HepG2 (cell line): ENCODE measurements around the gene RRP9. TPM values are rescaled to one million over a fixed set of nuclear protein-coding genes. Genes with fewer than 3 reads are reported as not detected.

ENCODE experiments used
- ATAC-seq: fragments of 200-7000 bp; cut with Tn5 transposase; 3 replicates; pipeline ENCODE4 v1.9.1; 2020; ENCODE audit warnings: mild to moderate bottlenecking, moderate library complexity
- BruUV-seq: library from RNA; stranded (reverse); fragments of 400-500 nt; replicated peaks from 2 replicates; lab custom pipeline; 2021; lab: Mats Ljungman, UMichigan
- CTCF ChIA-PET: fragments of 300-600 bp; formaldehyde crosslinking; extraction: SDS; loops from one replicate; lab custom pipeline; 2021; ENCODE audit warnings: low total read pairs, inconsistent platforms, low intra/inter-chr PET ratio; lab: Yijun Ruan, JAX
- POLR2A ChIA-PET: fragments of 350-600 bp; sonication (Branson Sonifier 250); formaldehyde crosslinking; loops from one replicate; lab custom pipeline; 2020; ENCODE audit warnings: antibody characterized with exemption, inconsistent platforms; lab: Yijun Ruan, JAX
- DNase-seq: peaks from one replicate; pipeline ENCODE4 v3.0.0-alpha.2; 2015; ENCODE audit warnings: low spot score
- FAIRE-seq: peaks from 3 replicates; lab custom pipeline; 2011; peaks lifted over from hg19 to GRCh38; lab: Jason Lieb, UNC
- H2AFZ ChIP-seq: one replicate; pipeline ENCODE4 v1.6.1; 2011; ENCODE audit warnings: low read length, inconsistent platforms
- H3K27ac ChIP-seq: fragments of 300-600 bp; 3 replicates; pipeline ENCODE4 v1.8.0; 2011; ENCODE audit warnings: mixed run types, mild to moderate bottlenecking, mixed read lengths, low read length, inconsistent platforms; ENCODE audit not compliant: insufficient read depth; ENCODE audit errors: extremely low read length
- H3K27me3 ChIP-seq, 2 experiments: fragments of 200-600 bp in 1 of 2; 2 replicates in 1 of 2; 3 replicates in 1 of 2; pipeline versions ENCODE4 v1.6.0 to v1.8.0; 2011; ENCODE audit warnings: low read length in 2 of 2, mild to moderate bottlenecking in 2 of 2, moderate library complexity in 2 of 2, inconsistent platforms in 1 of 2; ENCODE audit not compliant: insufficient read depth in 2 of 2, control insufficient read depth in 1 of 2
- H3K36me3 ChIP-seq, 2 experiments: fragments of 200-600 bp in 1 of 2; replicated peaks in 1 of 2; 2 replicates in 1 of 2; 3 replicates in 1 of 2; pipeline versions ENCODE4 v1.5.1 to v1.8.0; 2011; ENCODE audit warnings: low read length in 2 of 2, inconsistent platforms in 1 of 2; ENCODE audit not compliant: insufficient read depth in 2 of 2, control insufficient read depth in 1 of 2
- H3K4me1 ChIP-seq: 2 replicates; pipeline ENCODE4 v1.5.1; 2012; ENCODE audit warnings: low read length, inconsistent platforms; ENCODE audit not compliant: insufficient read depth
- H3K4me2 ChIP-seq: 2 replicates; pipeline ENCODE4 v1.6.0; 2011; ENCODE audit warnings: low read depth, low read length, inconsistent platforms
- H3K4me3 ChIP-seq, 3 experiments: fragments of 200-600 bp in 1 of 3; sonication (generic), shearing (Covaris generic) in 1 of 3; replicated peaks in 1 of 3; 2 replicates each; pipeline ENCODE4 v1.5.1; 2011 to 2016; ENCODE audit warnings: low read length in 3 of 3, inconsistent platforms in 2 of 3, low read depth in 2 of 3, mild to moderate bottlenecking in 2 of 3, control low read depth in 1 of 3, mixed read lengths in 1 of 3; ENCODE audit not compliant: insufficient read depth in 1 of 3
- H3K79me2 ChIP-seq: one replicate; pipeline ENCODE4 v1.6.1; 2011; ENCODE audit warnings: low read length, inconsistent platforms; ENCODE audit not compliant: insufficient read depth
- H3K9ac ChIP-seq: 2 replicates; pipeline ENCODE4 v1.6.0; 2011; ENCODE audit warnings: mild to moderate bottlenecking, low read depth, low read length, inconsistent platforms; ENCODE audit not compliant: insufficient read depth
- H3K9me3 ChIP-seq: 2 replicates; pipeline ENCODE4 v1.5.1; 2012; ENCODE audit warnings: mild to moderate bottlenecking, low read length
- H4K20me1 ChIP-seq: 2 replicates; pipeline ENCODE4 v1.6.0; 2011; ENCODE audit warnings: inconsistent platforms, mild to moderate bottlenecking, low read length, moderate library complexity; ENCODE audit not compliant: insufficient read depth
- ATF2 ChIP-seq: sonication (generic); formaldehyde crosslinking; IDR thresholded peaks from 2 replicates; pipeline ENCODE4 v1.4.0; 2020; ENCODE audit warnings: missing genetic modification reagents
- CBFB ChIP-seq: sonication (generic); formaldehyde crosslinking; IDR thresholded peaks from 2 replicates; pipeline ENCODE4 v1.4.0; 2020; ENCODE audit warnings: missing genetic modification reagents
- KDM2A ChIP-seq: sonication (generic); formaldehyde crosslinking; IDR thresholded peaks from 2 replicates; pipeline ENCODE4 v1.4.0; 2020; ENCODE audit warnings: low read depth, missing genetic modification reagents, borderline replicate concordance
- RCOR2 ChIP-seq: IDR thresholded peaks from 2 replicates; pipeline ENCODE4 v1.6.1; 2016; ENCODE audit warnings: missing biosample characterization, missing genetic modification reagents
- THAP11 ChIP-seq: IDR thresholded peaks from 2 replicates; pipeline ENCODE4 v1.6.1; 2016; ENCODE audit warnings: missing biosample characterization, missing genetic modification reagents
- ZBTB21 ChIP-seq: sonication (generic); formaldehyde crosslinking; IDR thresholded peaks from 2 replicates; pipeline ENCODE4 v1.4.0; 2020; ENCODE audit warnings: missing genetic modification reagents
- ZBTB49 ChIP-seq: sonication (generic); formaldehyde crosslinking; IDR thresholded peaks from 2 replicates; pipeline ENCODE4 v1.4.0; 2020; ENCODE audit warnings: missing genetic modification reagents, borderline replicate concordance
- ZFP82 ChIP-seq: sonication (generic); formaldehyde crosslinking; IDR thresholded peaks from 2 replicates; pipeline ENCODE4 v1.5.1; 2020; ENCODE audit warnings: mild to moderate bottlenecking, missing genetic modification reagents, borderline replicate concordance
- ZNF331 ChIP-seq: sonication (generic); formaldehyde crosslinking; IDR thresholded peaks from 2 replicates; pipeline ENCODE4 v1.4.0; 2020; ENCODE audit warnings: missing genetic modification reagents
- ZNF350 ChIP-seq: sonication (generic); formaldehyde crosslinking; IDR thresholded peaks from 2 replicates; pipeline ENCODE4 v1.4.0; 2020; ENCODE audit warnings: mild to moderate bottlenecking, low read depth, missing genetic modification reagents, borderline replicate concordance
- ZNF605 ChIP-seq: sonication (generic); formaldehyde crosslinking; IDR thresholded peaks from 2 replicates; pipeline ENCODE4 v1.8.0; 2022; ENCODE audit warnings: mild to moderate bottlenecking, missing genetic modification reagents
- ZNF678 ChIP-seq: sonication (generic); formaldehyde crosslinking; IDR thresholded peaks from 2 replicates; pipeline ENCODE4 v1.4.0; 2020; ENCODE audit warnings: mild to moderate bottlenecking, missing genetic modification reagents
- ZNF746 ChIP-seq: sonication (generic); formaldehyde crosslinking; IDR thresholded peaks from 2 replicates; pipeline ENCODE4 v1.8.0; 2022; ENCODE audit warnings: mild to moderate bottlenecking, missing genetic modification reagents
- ZNF790 ChIP-seq: sonication (generic); formaldehyde crosslinking; IDR thresholded peaks from 2 replicates; pipeline ENCODE4 v1.8.0; 2022; ENCODE audit warnings: missing genetic modification reagents, mild to moderate bottlenecking, borderline replicate concordance
- WGBS: methylation state at CpG from one replicate; pipeline ENCODE4 v1.1.6; 2017; ENCODE audit warnings: low lambda C conversion rate; 5-methylcytosine and 5-hydroxymethylcytosine counted together
- in situ Hi-C: cut with HindIII; loops from 2 replicates; pipeline ENCODE4 v1.10.0; 2017; ENCODE audit warnings: low pct_unique_long_range_greater_than_20kb; ENCODE audit not compliant: extremely low pct_ligation_motif_present
- intact Hi-C: fragments of 100-400 bp; cut with micrococcal nuclease; formaldehyde crosslinking; loops from one replicate; pipeline ENCODE4 v1.10.0; 2022; ENCODE audit not compliant: unreplicated experiment
- polyA plus RNA-seq, 8 experiments: library from polyadenylated mRNA; depleted of rRNA in 3 of 8; stranded (reverse) in 7 of 8; unstranded in 1 of 8; fragments of >200 nt; fragmentation: Illumina TruSeq in 4 of 8; extraction: Trizol in 4 of 8; gene quantifications; 2 replicates each; pipeline versions ENCODE4 v1.2.1 to v1.2.3, GENCODE V29; 2011 to 2016; ENCODE audit warnings: low read depth in 4 of 8, missing spikeins in 1 of 8, mixed read lengths in 1 of 8; ENCODE audit not compliant: insufficient read depth in 1 of 8
- total RNA-seq, 5 experiments: library from RNA; depleted of rRNA; stranded (reverse); fragments of >200 nt; fragmentation: Illumina TruSeq; extraction: Trizol; gene quantifications; 2 replicates each; pipeline ENCODE4 v1.2.3, GENCODE V29; 2016; ENCODE audit warnings: low read depth in 1 of 5

Gene RRP9
- total and polyA plus RNA-seq, 2 of the 13 experiments (the other 11 are each of a cell fraction or from before 2014, with no cell fraction given): 14.8 to 44.0 TPM

- 0 out of 2 replicates have a peak, but pooled peaks have one; percentile 19 for TF ChIP-seq ZNF790
- TF ChIP-seq RCOR2 (CRISPR knock-in tag): no peak
Measured at GRCh38 chr3:51975852-51976549, 34.3 kb upstream of the RRP9 start (continued).

GRCh38 chr3:51974963-51975851 is 33.5 kb upstream of the RRP9 start, which contains the start of gene ABHD14A:
Gene ABHD14A, plus strand, starts transcription at chr3:51975064. Its CDS starts 72 bp downstream, at chr3:51975136.
- BruUV-seq: no TSS peak
- H3K27ac ChIP-seq: peak within 1 kb of the TSS; percentile 97
- peak within 1 kb of the TSS; percentile 75 to 82 (median 77) for H3K4me3 ChIP-seq
- peak within 1 kb of the TSS; percentile 99 for H3K4me2 ChIP-seq
- ChIA-PET POLR2A (interaction anchor here (0.6 to 5.5 kb wide), 8 partner anchors 9 to 81 kb away, joined by 3 to 173 read pairs (median 8); partner anchors contain the start of genes ACY1, DUSP7, PARP3 and RPL29), CTCF (interaction anchor here (1.8 to 3.5 kb wide), 2 partner anchors 8 to 33 kb away, joined by 12 to 34 read pairs; partner anchors contain the start of genes ACY1, PARP3 and RRP9)
- in situ Hi-C loops (no loop called here), intact Hi-C loops (loop anchor here (1.0 kb wide), 1 partner anchor 33 kb away; the partner anchor contains the start of gene PARP3)
- H3K36me3 ChIP-seq: peaks cover 2 to 5% of the 10 kb centered on the region in 2 experiments; a peak in 1 of 5 replicates
- peaks cover 11% of the 10 kb centered on the region for H3K79me2 ChIP-seq
- peak within 1 kb of the TSS; percentile 94 for H3K9ac ChIP-seq
- peaks cover 45% of the 10 kb centered on the region for H3K4me1 ChIP-seq
- DNase-seq: peak; percentile 37
- no peak within 1 kb of the TSS for H2AFZ ChIP-seq
- WGBS: 18% methylated on average over 23 of the region's 63 CpGs
- no peaks in the 10 kb centered on the region; a peak in 1 of 5 replicates for H3K27me3 ChIP-seq
- FAIRE-seq: peak; percentile 21
- H4K20me1 ChIP-seq: no peaks in the 10 kb centered on the region
- H3K9me3 ChIP-seq: no peaks in the 10 kb centered on the region
- peak; percentile 81 for ATAC-seq
- TF ChIP-seq THAP11: peak; percentile 45; the same call in 1 of the 2 replicates
- no peak for TF ChIP-seq ATF2
- peak; percentile 35; the same call in 1 of the 2 replicates for TF ChIP-seq ZNF331 (CRISPR knock-in tag)
- 0 out of 2 replicates have a peak, but pooled peaks have one; percentile 4 for TF ChIP-seq ZFP82 (CRISPR knock-in tag)
- TF ChIP-seq ZNF605 (CRISPR knock-in tag): peak; percentile 82; the same call in 1 of the 2 replicates
- no peak for TF ChIP-seq ZBTB49 (CRISPR knock-in tag)
- TF ChIP-seq CBFB (CRISPR knock-in tag): no peak
- no peak for TF ChIP-seq ZNF746 (CRISPR knock-in tag)
- TF ChIP-seq ZNF678 (CRISPR knock-in tag): 0 out of 2 replicates have a peak, but pooled peaks have one; percentile 21
- peak; percentile 67; the same call in 1 of the 2 replicates for TF ChIP-seq KDM2A (CRISPR knock-in tag)
- TF ChIP-seq ZNF350 (CRISPR knock-in tag): no peak
- TF ChIP-seq ZBTB21 (CRISPR knock-in tag): no peak
